Adrenal gland (tissue), 5 donors: Measurements from ENCODE around the gene ZBTB46.
"Not testable (repeated sequence)": the region's sequence is repeated elsewhere in the genome, so short reads cannot be mapped to it uniquely, and the experiment has no call there.

Experiments used
- CTCF ChIP-seq, 6 experiments: fragments of 450-650 bp in 4 of 6; fragments of 200-600 bp in 2 of 6; sonication (generic) in 1 of 6; IDR thresholded peaks; 1 replicate in 5 of 6; 2 replicates in 1 of 6; pipeline versions ENCODE4 v1.5.1 to v1.8.0; 2016 to 2021; ENCODE audit warnings: antibody characterized with exemption in 6 of 6, mild to moderate bottlenecking in 2 of 6, moderate library complexity in 1 of 6
- POLR2A ChIP-seq, 2 donors: fragments of 450-650 bp; IDR thresholded peaks; one replicate each; pipeline ENCODE4 v1.6.1; 2017; ENCODE audit warnings: antibody characterized with exemption in 2 of 2, mild to moderate bottlenecking in 2 of 2, moderate library complexity in 1 of 2
- donor health status: DM: no; HTN: no; CAD: no.

GRCh38 chr20:63730189-63730733, 100.8 kb downstream of the ZBTB46 start:
- TF ChIP-seq CTCF, POLR2A (IDR thresholded peaks at IDR 0.05): not testable (repeated sequence)
